ENCODE data around the gene UBALD2. TPM values are rescaled to one million over a fixed set of nuclear protein-coding genes. Genes with fewer than 3 reads are reported as not detected.

Gene UBALD2
- polyA plus RNA-seq, 1 experiment, result 18.1 TPM

Small RNA genes within 50 kb of the gene (small RNA-seq; reads per million reads assigned to genes)
- gene RF00019 (ENCODE audit: insufficient read length, low read depth), result not detected

Other genes with a start within 250 kb of the UBALD2 start
- gene EVPL, start 238.0 kb upstream of the UBALD2 start, polyA plus RNA-seq (2011; rRNA removed), result not detected in 2 replicates
- 82.9 and 101 TPM in 2 replicates for gene SRP68, start 192.8 kb upstream of the UBALD2 start, polyA plus RNA-seq (2011; rRNA removed)
- 0.06 TPM in 1 of 2 replicates, not detected in the other for gene GALR2, start 190.6 kb upstream of the UBALD2 start, polyA plus RNA-seq (2011; rRNA removed)
- not detected in 2 replicates for gene ZACN, start 186.2 kb upstream of the UBALD2 start, polyA plus RNA-seq (2011; rRNA removed)
- gene EXOC7, start 161.6 kb upstream of the UBALD2 start, polyA plus RNA-seq (2011; rRNA removed), result 97.6 and 114 TPM in 2 replicates
- not detected in 2 replicates for gene FOXJ1, start 124.1 kb upstream of the UBALD2 start, polyA plus RNA-seq (2011; rRNA removed)
- 1.6 and 1.8 TPM in 2 replicates for gene RNF157, start 24.9 kb upstream of the UBALD2 start, polyA plus RNA-seq (2011; rRNA removed)
- gene QRICH2, start 42.9 kb downstream of the UBALD2 start, polyA plus RNA-seq (2011; rRNA removed), result 1.1 and 1.2 TPM in 2 replicates
- 48.8 and 49.9 TPM in 2 replicates for gene PRPSAP1, start 88.6 kb downstream of the UBALD2 start, polyA plus RNA-seq (2011; rRNA removed)
- 11.6 and 16.2 TPM in 2 replicates for gene SPHK1, start 119.3 kb downstream of the UBALD2 start, polyA plus RNA-seq (2011; rRNA removed)
- gene UBE2O, start 187.8 kb downstream of the UBALD2 start, polyA plus RNA-seq (2011; rRNA removed), result 14.2 and 14.5 TPM in 2 replicates
- gene AANAT, start 202.3 kb downstream of the UBALD2 start, polyA plus RNA-seq (2011; rRNA removed), result 0.12 TPM in 1 of 2 replicates, not detected in the other
- 5.4 and 8.7 TPM in 2 replicates for gene RHBDF2, start 236.1 kb downstream of the UBALD2 start, polyA plus RNA-seq (2011; rRNA removed)

Measured in AG04450 (cell line).